Memory B cell (primary cell): ENCODE measurements around the gene SLC25A53.
A peak's percentile ranks its signal among the peaks of the same experiment; 100 is the strongest.
"Not testable (repeated sequence)": the region's sequence is repeated elsewhere in the genome, so short reads cannot be mapped to it uniquely, and the experiment has no call there.

Experiments
- ATAC-seq: fragments of 150-1000 bp; cut with Tn5 transposase; 2 replicates; pipeline ENCODE4 v1.10.0; 2021; ENCODE audit warnings: low read depth, mild to moderate bottlenecking, moderate library complexity
- DNase-seq, 2 donors: peaks; one replicate each; pipeline ENCODE4 v3.0.0; 2022; ENCODE audit warnings: low spot score in 2 of 2
- H3K27ac Mint-ChIP-seq: one replicate; pipeline ENCODE4 v1.8.0; 2022; ENCODE audit warnings: mild to moderate bottlenecking, moderate library complexity, mixed read lengths
- H3K27me3 Mint-ChIP-seq: one replicate; pipeline ENCODE4 v1.8.0; 2022; ENCODE audit warnings: mixed read lengths
- H3K36me3 Mint-ChIP-seq: one replicate; pipeline ENCODE4 v1.8.0; 2022; ENCODE audit warnings: mild to moderate bottlenecking, mixed read lengths
- H3K4me1 Mint-ChIP-seq: one replicate; pipeline ENCODE4 v1.8.0; 2022; ENCODE audit warnings: mixed read lengths
- H3K4me3 Mint-ChIP-seq: one replicate; pipeline ENCODE4 v1.8.0; 2022; ENCODE audit warnings: mild to moderate bottlenecking, moderate library complexity, mixed read lengths
- H3K9me3 Mint-ChIP-seq: one replicate; pipeline ENCODE4 v1.8.0; 2022; ENCODE audit warnings: mixed read lengths

SLC25A53 gene

DNA sequence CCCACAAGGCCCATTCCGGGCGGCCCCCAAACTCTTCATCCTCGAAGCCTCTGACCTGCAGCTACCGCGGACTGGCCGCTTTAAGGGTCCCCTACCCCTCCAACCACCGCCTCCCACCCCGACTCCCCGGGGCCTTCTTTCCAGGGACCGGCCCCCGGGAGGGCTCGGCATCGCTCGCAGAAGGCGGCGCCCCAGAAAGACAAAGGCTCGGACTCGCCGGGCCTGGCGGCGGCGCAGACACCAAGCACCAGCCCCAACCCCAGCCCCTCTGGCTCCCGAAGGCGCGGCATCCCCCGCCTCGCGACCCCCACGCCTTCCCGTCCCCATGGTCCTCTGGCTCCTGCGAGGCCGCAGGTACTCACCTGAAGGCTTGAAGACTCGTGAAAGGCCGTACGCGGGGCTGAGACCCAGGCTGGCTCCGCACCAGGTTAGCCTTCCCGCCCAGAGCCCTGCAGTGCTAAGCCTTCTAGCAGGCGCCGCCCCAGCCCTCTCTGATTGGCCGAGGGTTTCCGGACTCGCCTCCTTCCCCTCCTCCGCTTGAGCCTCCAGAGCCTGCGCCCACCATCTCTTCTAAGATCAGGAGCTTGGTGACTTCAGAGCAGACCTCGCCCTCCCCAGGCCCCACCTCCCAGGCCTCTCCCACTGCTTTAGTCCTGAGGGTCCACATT, 80.9 kb downstream of the SLC25A53 start, which contains the start of gene TMSB15C:
Gene TMSB15C (minus strand): TSS at position 459 of the 668 bp plus-strand sequence.
- ATAC-seq = peak; percentile 96
- H3K4me1 Mint-ChIP-seq, DNase-seq, H3K9me3 Mint-ChIP-seq, H3K27ac Mint-ChIP-seq, H3K4me3 Mint-ChIP-seq, H3K36me3 Mint-ChIP-seq, H3K27me3 Mint-ChIP-seq: not testable (repeated sequence)

DNA sequence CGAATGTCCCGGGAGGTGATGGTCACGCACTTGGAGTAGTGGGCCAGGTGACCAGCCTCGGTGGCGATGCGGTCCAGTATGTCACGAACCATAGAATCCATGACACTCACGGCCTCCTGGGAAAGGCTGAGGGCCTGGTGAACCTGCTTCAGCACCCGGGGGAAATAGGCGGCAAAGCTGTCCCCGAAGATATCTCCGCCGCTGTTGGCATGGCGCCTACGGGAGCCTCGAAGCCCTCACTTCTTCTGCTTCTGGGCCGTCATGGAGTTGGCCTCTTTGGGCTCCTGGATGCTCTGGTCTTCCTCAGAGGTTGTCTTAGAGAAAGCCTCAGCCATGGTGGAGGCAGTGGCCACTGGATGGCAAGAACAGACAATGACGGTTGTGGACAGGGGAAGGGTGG, 94.2 kb downstream of the SLC25A53 start:
- H3K36me3 Mint-ChIP-seq, H3K27ac Mint-ChIP-seq, H3K9me3 Mint-ChIP-seq, DNase-seq, H3K4me1 Mint-ChIP-seq, H3K27me3 Mint-ChIP-seq, H3K4me3 Mint-ChIP-seq, ATAC-seq: not testable (repeated sequence)

DNA sequence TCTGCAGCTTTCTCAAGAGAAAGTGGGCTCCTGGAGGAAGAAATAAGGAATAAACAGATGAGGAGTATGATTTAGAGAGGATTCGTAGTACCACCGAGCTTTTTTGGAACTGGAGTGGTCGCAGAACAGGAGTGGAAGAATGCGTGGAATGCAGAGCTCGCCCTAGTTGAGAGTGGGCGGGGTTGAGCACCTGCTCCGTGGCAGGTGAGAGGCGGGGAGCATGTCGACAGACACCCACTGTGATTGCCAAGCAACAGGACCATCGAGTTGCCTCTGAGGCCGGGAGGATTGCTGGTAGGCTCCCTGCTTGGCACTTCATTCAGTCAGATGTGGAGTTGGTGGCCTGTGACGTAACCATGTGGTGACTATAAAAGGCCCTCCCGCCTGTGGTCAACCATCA, 101.9 kb downstream of the SLC25A53 start:
- not testable (repeated sequence) for H3K27ac Mint-ChIP-seq, H3K36me3 Mint-ChIP-seq, H3K27me3 Mint-ChIP-seq, DNase-seq, H3K9me3 Mint-ChIP-seq, H3K4me1 Mint-ChIP-seq, ATAC-seq, H3K4me3 Mint-ChIP-seq
